Neuronal stem cell (in vitro differentiated cells): Measurements from ENCODE around the gene DOK1.

Experiments
- DNase-seq: peaks from one replicate; pipeline ENCODE4 v3.0.0-alpha.2; 2013; ENCODE audit warnings: low spot score
- H2AFZ ChIP-seq: one replicate; pipeline ENCODE4 v1.6.1; 2013; ENCODE audit warnings: mild to moderate bottlenecking, low read length, inconsistent platforms
- H2AK5ac ChIP-seq: 2 replicates; pipeline ENCODE4 v1.6.1; 2013; ENCODE audit warnings: low read depth, mild to moderate bottlenecking, inconsistent platforms, low read length, moderate library complexity, mixed read lengths
- H2BK120ac ChIP-seq: 2 replicates; pipeline ENCODE4 v1.6.1; 2013; ENCODE audit warnings: low read depth, mild to moderate bottlenecking, inconsistent platforms, low read length, moderate library complexity, mixed read lengths
- H2BK12ac ChIP-seq: one replicate; pipeline ENCODE4 v1.6.1; 2013; ENCODE audit warnings: low read length, inconsistent platforms
- H2BK15ac ChIP-seq: 2 replicates; pipeline ENCODE4 v1.6.1; 2013; ENCODE audit warnings: mild to moderate bottlenecking, low read length, inconsistent platforms, mixed read lengths
- H2BK5ac ChIP-seq: one replicate; pipeline ENCODE4 v1.6.1; 2013; ENCODE audit warnings: inconsistent platforms, mild to moderate bottlenecking, low read length, moderate library complexity
- H3K14ac ChIP-seq: one replicate; pipeline ENCODE4 v1.6.1; 2013; ENCODE audit warnings: low read length, inconsistent platforms
- H3K18ac ChIP-seq: 2 replicates; pipeline ENCODE4 v1.6.1; 2013; ENCODE audit warnings: low read length, inconsistent platforms
- H3K23ac ChIP-seq: 2 replicates; pipeline ENCODE4 v1.6.1; 2013; ENCODE audit warnings: low read depth, mild to moderate bottlenecking, mixed read lengths, low read length, inconsistent platforms; ENCODE audit not compliant: poor library complexity
- H3K27ac ChIP-seq: replicated peaks from 3 replicates; pipeline ENCODE4 v1.5.1; 2013; ENCODE audit warnings: low read length, inconsistent platforms
- H3K27me3 ChIP-seq, 3 experiments: 2 replicates each; pipeline ENCODE4 v1.6.1; 2013; ENCODE audit warnings: low read length in 3 of 3, mild to moderate bottlenecking in 2 of 3, inconsistent platforms in 1 of 3, low read depth in 1 of 3, mixed read lengths in 1 of 3, moderate library complexity in 1 of 3; ENCODE audit not compliant: control insufficient read depth in 3 of 3, insufficient read depth in 3 of 3
- H3K36me3 ChIP-seq, 2 donors: replicated peaks in 1 of 2; 2 replicates each; pipeline ENCODE4 v1.6.1; 2013; ENCODE audit warnings: low read length in 2 of 2; ENCODE audit not compliant: control insufficient read depth in 2 of 2, insufficient read depth in 2 of 2
- H3K4ac ChIP-seq: 2 replicates; pipeline ENCODE4 v1.6.1; 2013; ENCODE audit warnings: inconsistent platforms, mild to moderate bottlenecking, low read length, moderate library complexity
- H3K4me1 ChIP-seq, 2 donors: 1 replicate in 1 of 2; 2 replicates in 1 of 2; pipeline ENCODE4 v1.6.1; 2013; ENCODE audit warnings: low read length in 2 of 2, low read depth in 1 of 2; ENCODE audit not compliant: control insufficient read depth in 2 of 2, insufficient read depth in 1 of 2
- H3K4me2 ChIP-seq: one replicate; pipeline ENCODE4 v1.6.1; 2013; ENCODE audit warnings: mild to moderate bottlenecking, low read length, inconsistent platforms; ENCODE audit not compliant: insufficient read depth, poor library complexity, severe bottlenecking
- H3K4me3 ChIP-seq, 2 donors: 2 replicates each; pipeline ENCODE4 v1.5.1; 2013; ENCODE audit warnings: low read length in 2 of 2, mild to moderate bottlenecking in 2 of 2, inconsistent platforms in 1 of 2, moderate library complexity in 1 of 2
- H3K79me1 ChIP-seq: one replicate; pipeline ENCODE4 v1.6.1; 2013; ENCODE audit warnings: low read depth, mild to moderate bottlenecking, inconsistent platforms, low read length, moderate library complexity
- H3K9ac ChIP-seq: one replicate; pipeline ENCODE4 v1.6.1; 2013; ENCODE audit warnings: mild to moderate bottlenecking, low read depth, low read length, inconsistent platforms; ENCODE audit not compliant: poor library complexity
- H3K9me3 ChIP-seq, 2 donors: replicated peaks in 1 of 2; 2 replicates each; pipeline versions ENCODE3 to v1.6.1; 2013; ENCODE audit warnings: low read length in 2 of 2, mild to moderate bottlenecking in 2 of 2, inconsistent platforms in 1 of 2, low read depth in 1 of 2, mixed read lengths in 1 of 2, moderate library complexity in 1 of 2; ENCODE audit not compliant: control insufficient read depth in 2 of 2, insufficient read depth in 1 of 2
- H4K8ac ChIP-seq: one replicate; pipeline ENCODE4 v1.6.1; 2013; ENCODE audit warnings: low read depth, mild to moderate bottlenecking, inconsistent platforms, low read length, moderate library complexity
- H4K91ac ChIP-seq: one replicate; pipeline ENCODE4 v1.6.1; 2013; ENCODE audit warnings: low read length, low read depth, mild to moderate bottlenecking, inconsistent platforms; ENCODE audit not compliant: poor library complexity
- WGBS, 2 donors: extraction: QIAGEN DNeasy Blood & Tissue Kit; methylation state at CpG; one replicate each; pipeline ENCODE4 v1.1.7; 2013; ENCODE audit warnings: missing lambda C conversion rate in 2 of 2, mixed read lengths in 1 of 2; ENCODE audit not compliant: insufficient read length in 2 of 2, insufficient replicate concordance in 1 of 2; ENCODE audit errors: extremely low coverage in 2 of 2; 5-methylcytosine and 5-hydroxymethylcytosine counted together

Gene DOK1

GRCh38 chr2:74548900-74549826, 5.4 kb upstream of the DOK1 start:
- H3K4ac ChIP-seq, result peak overlapping the region; percentile 26
- peak overlapping the region in 1 of 2 donors; percentile 77 for H3K4me3 ChIP-seq

GRCh38 chr2:74550231-74550630, 4.3 kb upstream of the DOK1 start:
- Histone ChIP-seq H4K91ac (no peak overlapping the region), H2BK5ac (no peak overlapping the region), H3K23ac (no peak overlapping the region), H3K36me3 (peaks cover 11 to 33% of the 10 kb centered on the region in 2 donors), H3K27me3 (peaks cover 0 to 47% (median 0%) of the 10 kb centered on the region in 3 experiments), H3K79me1 (peaks cover 4% of the 10 kb centered on the region), H3K14ac (no peak overlapping the region), H3K9ac (peak overlapping the region; percentile 32), H3K4me3 (no peak overlapping the region), H3K9me3 (no peaks in the 10 kb centered on the region), H2BK12ac (no peak overlapping the region), H2BK15ac (no peak overlapping the region), H3K4ac (no peak overlapping the region), H3K27ac (no peak overlapping the region), H2AFZ (no peak overlapping the region), H2AK5ac (no peak overlapping the region), H2BK120ac (no peak overlapping the region), H3K4me1 (peaks cover 4 to 21% of the 10 kb centered on the region in 2 donors), H3K4me2 (no peak overlapping the region), H3K18ac (no peak overlapping the region), H4K8ac (no peak overlapping the region)
- DNase-seq, result no peak
- no CpG with 5 or more reads among the region's 7 CpGs for WGBS, 2 donors

More at GRCh38 chr2:74548900-74549826, 5.4 kb upstream of the DOK1 start:
- no peak overlapping the region for H2AFZ ChIP-seq
- H3K27ac ChIP-seq, result no peak overlapping the region
- H4K91ac ChIP-seq, result peak overlapping the region; percentile 57
- peaks cover 11 to 33% of the 10 kb centered on the region in 2 donors for H3K36me3 ChIP-seq
- no peak overlapping the region for H2BK120ac ChIP-seq
- peaks cover 4% of the 10 kb centered on the region for H3K79me1 ChIP-seq
- peak overlapping the region; percentile 6 for H3K23ac ChIP-seq
- H3K9ac ChIP-seq, result peak overlapping the region; percentile 74
- peaks cover 4 to 21% of the 10 kb centered on the region in 2 donors for H3K4me1 ChIP-seq
- peak overlapping the region; percentile 44 for H2BK15ac ChIP-seq
- H3K14ac ChIP-seq, result peak overlapping the region; percentile 50
- H2BK12ac ChIP-seq, result peak overlapping the region; percentile 7
- peak overlapping the region; percentile 84 for H3K4me2 ChIP-seq
- H3K27me3 ChIP-seq, result peaks cover 0 to 41% (median 0%) of the 10 kb centered on the region in 3 experiments
- H2BK5ac ChIP-seq, result no peak overlapping the region
- no peak overlapping the region for H4K8ac ChIP-seq
- H3K18ac ChIP-seq, result peak overlapping the region; percentile 88
- no peaks in the 10 kb centered on the region for H3K9me3 ChIP-seq
- no peak overlapping the region for H2AK5ac ChIP-seq
- DNase-seq, result peak; percentile 49
- WGBS, 2 donors, result no CpG with 5 or more reads among the region's 85 CpGs

GRCh38 chr2:74551530-74551929, 3.0 kb upstream of the DOK1 start:
- Histone ChIP-seq H3K9me3 (no peaks in the 10 kb centered on the region), H3K27me3 (peaks cover 0 to 57% (median 4%) of the 10 kb centered on the region in 3 experiments)
- no peak for DNase-seq

More at GRCh38 chr2:74551530-74551929, 3.0 kb upstream of the DOK1 start:
- peaks cover 13 to 41% of the 10 kb centered on the region in 2 donors for H3K36me3 ChIP-seq
- H2BK5ac ChIP-seq, result no peak overlapping the region
- peaks cover 9 to 24% of the 10 kb centered on the region in 2 donors for H3K4me1 ChIP-seq
- no peak overlapping the region for H4K91ac ChIP-seq
- no peak overlapping the region for H4K8ac ChIP-seq
- H2AK5ac ChIP-seq, result no peak overlapping the region
- no peak overlapping the region for H3K4me2 ChIP-seq
- H3K23ac ChIP-seq, result no peak overlapping the region
- no peak overlapping the region for H3K9ac ChIP-seq
- no peak overlapping the region for H2BK15ac ChIP-seq
- H2AFZ ChIP-seq, result no peak overlapping the region
- no peak overlapping the region for H2BK120ac ChIP-seq
- no peak overlapping the region for H2BK12ac ChIP-seq
- H3K14ac ChIP-seq, result no peak overlapping the region
- H3K18ac ChIP-seq, result no peak overlapping the region
- H3K4ac ChIP-seq, result no peak overlapping the region
- peaks cover 6% of the 10 kb centered on the region for H3K79me1 ChIP-seq
- no peak overlapping the region for H3K27ac ChIP-seq
- no peak overlapping the region for H3K4me3 ChIP-seq
